B cell (primary cell): ENCODE measurements around the gene USP6.

Source experiments
- EZH2 ChIP-seq: IDR thresholded peaks from 2 replicates; pipeline ENCODE4 v1.6.1; 2012; ENCODE audit warnings: borderline replicate concordance, low read depth, mild to moderate bottlenecking, moderate library complexity, low read length; ENCODE audit not compliant: insufficient read depth, poor library complexity, severe bottlenecking
- TF ChIP-seq, protein P1 (sequence below): fragments of 200-600 bp; IDR thresholded peaks from one replicate; pipeline ENCODE4 v1.8.0; 2022; ENCODE audit warnings: antibody characterized with exemption, mild to moderate bottlenecking

DNA sequence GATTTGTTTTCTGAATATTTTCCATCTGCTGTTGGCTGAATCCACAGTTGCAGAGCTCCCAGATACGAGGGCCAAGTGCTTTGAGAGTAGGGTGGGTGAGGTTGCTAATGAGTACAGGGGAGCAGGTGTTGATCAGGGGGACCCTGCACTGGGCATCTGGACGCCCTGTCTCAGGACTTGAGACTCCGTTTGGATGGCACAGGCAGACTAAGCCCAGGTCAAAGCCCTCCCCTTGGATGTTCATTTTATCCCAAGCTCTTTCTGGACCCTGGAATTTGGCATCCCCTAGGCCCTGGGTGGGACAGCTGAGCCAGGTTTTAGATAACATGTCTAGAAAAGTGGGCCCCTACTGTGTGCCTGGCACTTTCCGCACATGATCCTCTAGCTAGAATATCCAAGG, 12.1 kb downstream of the USP6 start:
- TF ChIP-seq EZH2, result no peak
- TF ChIP-seq, protein P1, sequence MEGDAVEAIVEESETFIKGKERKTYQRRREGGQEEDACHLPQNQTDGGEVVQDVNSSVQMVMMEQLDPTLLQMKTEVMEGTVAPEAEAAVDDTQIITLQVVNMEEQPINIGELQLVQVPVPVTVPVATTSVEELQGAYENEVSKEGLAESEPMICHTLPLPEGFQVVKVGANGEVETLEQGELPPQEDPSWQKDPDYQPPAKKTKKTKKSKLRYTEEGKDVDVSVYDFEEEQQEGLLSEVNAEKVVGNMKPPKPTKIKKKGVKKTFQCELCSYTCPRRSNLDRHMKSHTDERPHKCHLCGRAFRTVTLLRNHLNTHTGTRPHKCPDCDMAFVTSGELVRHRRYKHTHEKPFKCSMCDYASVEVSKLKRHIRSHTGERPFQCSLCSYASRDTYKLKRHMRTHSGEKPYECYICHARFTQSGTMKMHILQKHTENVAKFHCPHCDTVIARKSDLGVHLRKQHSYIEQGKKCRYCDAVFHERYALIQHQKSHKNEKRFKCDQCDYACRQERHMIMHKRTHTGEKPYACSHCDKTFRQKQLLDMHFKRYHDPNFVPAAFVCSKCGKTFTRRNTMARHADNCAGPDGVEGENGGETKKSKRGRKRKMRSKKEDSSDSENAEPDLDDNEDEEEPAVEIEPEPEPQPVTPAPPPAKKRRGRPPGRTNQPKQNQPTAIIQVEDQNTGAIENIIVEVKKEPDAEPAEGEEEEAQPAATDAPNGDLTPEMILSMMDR, result no peak
